Muscle of leg (tissue), 11 donors: Measurements from ENCODE around the gene ADGRL3. TPM values are rescaled to one million over a fixed set of nuclear protein-coding genes. Genes with fewer than 3 reads are reported as not detected.

ENCODE experiments used
- DNase-seq: peaks from one replicate; pipeline ENCODE4 v3.0.0; 2013
- H3K27ac ChIP-seq: one replicate; pipeline ENCODE4 v1.5.1; 2013; ENCODE audit warnings: mild to moderate bottlenecking, low read length, control low read depth
- H3K27me3 ChIP-seq: one replicate; pipeline ENCODE4 v1.6.1; 2013; ENCODE audit warnings: low read length; ENCODE audit not compliant: control insufficient read depth, insufficient read depth
- H3K36me3 ChIP-seq: one replicate; pipeline ENCODE4 v1.6.1; 2013; ENCODE audit warnings: low read length; ENCODE audit not compliant: control insufficient read depth, insufficient read depth
- H3K4me1 ChIP-seq: one replicate; pipeline ENCODE4 v1.6.1; 2013; ENCODE audit warnings: low read length; ENCODE audit not compliant: control insufficient read depth, insufficient read depth
- H3K4me3 ChIP-seq: one replicate; pipeline ENCODE4 v1.5.1; 2013; ENCODE audit warnings: low read length, control low read depth
- H3K9me3 ChIP-seq: replicated peaks from 2 replicates; pipeline ENCODE4 v1.6.1; 2013; ENCODE audit warnings: low read depth, low read length; ENCODE audit not compliant: control insufficient read depth
- WGBS: methylation state at CpG from one replicate; pipeline ENCODE4 v1.1.5; 2013; ENCODE audit warnings: missing lambda C conversion rate; ENCODE audit not compliant: insufficient coverage; 5-methylcytosine and 5-hydroxymethylcytosine counted together
- polyA plus RNA-seq, 8 donors: library from polyadenylated mRNA; unstranded; fragments of 120-200 nt; gene quantifications; one replicate each; pipeline versions ENCODE4 v1.2.1 to v1.2.3, GENCODE V29; 2013; ENCODE audit warnings: inconsistent platforms in 1 of 8, low replicate concordance in 1 of 8; ENCODE audit not compliant: insufficient read length in 8 of 8, insufficient read depth in 1 of 8
- total RNA-seq: library from RNA; stranded (reverse); fragments of 120-200 nt; gene quantifications from one replicate; pipeline ENCODE4 v1.2.4, GENCODE V29; 2013

ADGRL3 gene
- total and polyA plus RNA-seq, 9 donors = 11.8 to 40.7 (median 24.8) TPM

DNA sequence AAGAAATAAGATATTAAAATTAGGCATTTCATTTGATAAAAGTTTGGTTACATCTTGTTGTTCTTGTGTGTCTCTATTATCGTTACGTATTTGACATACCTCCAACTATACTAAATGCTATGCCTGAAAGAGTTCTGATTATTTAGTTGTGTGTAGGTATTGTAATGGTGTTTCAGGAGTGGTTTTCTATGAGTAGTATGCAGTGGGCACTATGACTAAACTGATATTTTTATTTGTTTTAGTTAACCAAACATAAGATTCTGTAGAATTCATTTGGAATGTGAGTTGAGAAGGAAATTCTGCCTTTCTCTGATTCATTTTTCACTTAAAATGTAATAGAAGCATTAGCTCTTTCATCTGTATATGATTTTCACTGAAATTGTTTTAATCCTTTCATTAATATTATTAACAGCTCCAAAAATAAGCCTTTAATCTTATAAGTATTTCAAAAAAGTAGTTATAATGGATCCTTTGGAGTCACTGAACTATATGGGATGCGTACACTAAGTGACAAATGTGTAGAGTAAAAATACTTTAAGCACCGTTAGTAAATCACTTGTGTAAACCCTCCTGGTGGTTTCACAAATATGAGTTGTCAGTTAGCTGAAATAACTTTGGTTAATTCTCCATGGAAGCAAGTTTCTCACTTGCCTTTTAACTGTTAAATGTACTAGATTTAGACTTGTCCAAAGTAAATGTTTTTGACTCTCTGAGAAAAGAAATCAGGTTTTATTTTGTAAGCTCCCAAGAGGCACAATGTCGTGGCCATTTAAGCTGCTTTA, 388.7 kb downstream of the ADGRL3 start:
- H3K4me1 ChIP-seq = no peaks in the 10 kb centered on the region
- H3K9me3 ChIP-seq = no peaks in the 10 kb centered on the region
- no CpG with 5 or more reads among the region's 5 CpGs for WGBS
- H3K4me3 ChIP-seq = no peak overlapping the region
- no peak overlapping the region for H3K27ac ChIP-seq
- no peak for DNase-seq
- no peaks in the 10 kb centered on the region for H3K36me3 ChIP-seq
- no peaks in the 10 kb centered on the region for H3K27me3 ChIP-seq

DNA sequence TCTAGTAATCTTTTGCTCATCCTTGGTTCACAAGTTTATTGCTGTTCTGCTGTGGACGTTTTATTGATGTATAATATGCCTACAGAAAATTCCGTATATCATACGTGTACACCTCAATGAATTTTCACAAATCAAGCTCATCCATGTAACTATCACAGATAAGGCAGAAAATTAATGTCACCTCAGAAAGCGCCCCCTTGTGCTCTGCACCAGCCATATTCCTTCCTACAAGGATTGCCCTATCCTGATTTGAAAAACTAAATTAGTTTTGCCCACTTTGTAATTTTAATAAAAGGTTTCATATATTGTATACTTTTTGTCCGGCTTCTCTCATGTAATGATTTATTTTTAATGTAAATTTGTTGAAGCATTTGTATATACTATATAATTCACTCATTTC, 390.8 kb downstream of the ADGRL3 start:
- Histone ChIP-seq H3K27me3 (no peaks in the 10 kb centered on the region), H3K4me1 (no peaks in the 10 kb centered on the region), H3K27ac (no peak overlapping the region), H3K4me3 (no peak overlapping the region), H3K36me3 (no peaks in the 10 kb centered on the region), H3K9me3 (no peaks in the 10 kb centered on the region)
- no CpG with 5 or more reads among the region's 5 CpGs for WGBS
- no peak for DNase-seq

DNA sequence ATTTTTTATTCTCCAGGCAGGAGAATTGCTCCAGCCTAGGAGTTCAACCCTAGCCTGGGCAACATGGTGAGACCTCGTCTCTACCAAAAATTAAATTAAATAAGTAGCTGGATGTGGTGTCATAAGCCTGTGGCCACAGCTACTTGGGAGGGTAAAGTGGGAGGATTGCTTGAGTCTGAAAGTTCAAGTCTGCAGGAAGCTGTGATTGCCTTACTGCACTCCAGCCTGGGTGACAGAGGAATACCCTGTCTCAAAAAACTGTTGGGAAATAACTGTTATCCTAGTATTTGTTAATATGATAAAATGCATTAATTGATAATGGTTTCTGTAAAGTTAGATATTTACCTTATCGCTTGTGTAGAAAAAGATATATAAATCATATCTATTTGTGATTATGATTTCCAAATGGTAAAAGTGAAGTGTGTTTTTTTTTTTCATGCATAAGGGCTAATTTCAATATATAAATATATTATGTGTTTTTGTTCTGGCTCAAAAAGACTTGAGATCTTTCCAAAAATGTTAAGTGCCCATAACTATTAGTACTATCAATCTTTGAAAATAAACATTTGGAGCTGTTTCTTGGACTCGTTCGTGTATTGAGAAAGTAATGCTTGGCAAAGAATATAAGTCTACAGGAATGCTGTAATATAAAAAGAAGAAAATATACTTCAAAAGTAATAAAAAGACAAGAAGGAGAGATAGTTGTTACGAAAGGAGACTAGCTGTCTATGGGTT, 396.6 kb downstream of the ADGRL3 start:
- H3K27me3 ChIP-seq = no peaks in the 10 kb centered on the region
- no peaks in the 10 kb centered on the region for H3K4me1 ChIP-seq
- no peaks in the 10 kb centered on the region for H3K36me3 ChIP-seq
- H3K9me3 ChIP-seq = no peaks in the 10 kb centered on the region
- H3K4me3 ChIP-seq = no peak overlapping the region
- no CpG with 5 or more reads among the region's 5 CpGs for WGBS
- no peak overlapping the region for H3K27ac ChIP-seq
- DNase-seq = peak; percentile 17

DNA sequence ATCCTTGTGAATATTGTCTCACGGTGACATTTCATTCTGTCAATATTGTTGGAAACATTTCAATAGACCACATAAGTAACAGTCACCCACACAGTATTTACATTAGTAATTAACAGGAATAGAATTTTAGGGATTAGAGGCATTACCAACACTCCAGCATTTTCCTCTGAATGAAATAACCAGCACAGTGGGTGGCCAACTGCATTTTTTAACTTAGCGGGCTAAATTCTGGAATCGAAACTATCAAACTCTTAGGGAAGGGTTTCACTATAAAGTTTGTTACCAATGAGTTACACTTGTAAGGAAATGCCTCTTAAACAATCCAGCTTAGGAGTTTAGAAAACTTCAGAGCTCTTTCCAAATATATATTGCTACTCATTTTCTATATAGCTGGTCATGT, 403.0 kb downstream of the ADGRL3 start:
- DNase-seq = no peak
- Histone ChIP-seq H3K27ac (no peak overlapping the region), H3K9me3 (no peaks in the 10 kb centered on the region), H3K36me3 (no peaks in the 10 kb centered on the region), H3K4me3 (no peak overlapping the region), H3K27me3 (no peaks in the 10 kb centered on the region), H3K4me1 (no peaks in the 10 kb centered on the region)
- WGBS = no CpG with 5 or more reads among the region's 3 CpGs

DNA sequence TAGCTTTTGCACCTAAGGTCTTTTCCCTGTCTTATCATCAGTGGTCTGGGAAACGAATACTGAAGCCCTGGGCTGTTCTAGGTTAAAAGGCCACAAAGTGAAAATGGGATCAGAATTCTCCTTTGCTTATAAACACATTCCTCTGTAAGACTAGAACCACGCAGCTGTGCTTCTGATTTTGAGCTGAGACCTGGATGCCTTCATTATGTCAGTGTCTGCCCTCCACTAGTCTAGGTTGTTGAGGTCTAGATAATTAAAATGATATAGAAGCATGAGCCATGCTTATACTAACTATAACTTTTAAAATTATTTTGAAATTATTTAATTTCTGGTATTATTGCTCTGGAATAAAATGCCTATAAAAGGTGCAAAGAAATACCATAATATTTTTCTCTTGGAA, 403.9 kb downstream of the ADGRL3 start:
- no CpG with 5 or more reads among the region's 2 CpGs for WGBS
- Histone ChIP-seq H3K27me3 (no peaks in the 10 kb centered on the region), H3K27ac (no peak overlapping the region), H3K9me3 (no peaks in the 10 kb centered on the region), H3K36me3 (no peaks in the 10 kb centered on the region), H3K4me3 (no peak overlapping the region), H3K4me1 (no peaks in the 10 kb centered on the region)
- DNase-seq = no peak

DNA sequence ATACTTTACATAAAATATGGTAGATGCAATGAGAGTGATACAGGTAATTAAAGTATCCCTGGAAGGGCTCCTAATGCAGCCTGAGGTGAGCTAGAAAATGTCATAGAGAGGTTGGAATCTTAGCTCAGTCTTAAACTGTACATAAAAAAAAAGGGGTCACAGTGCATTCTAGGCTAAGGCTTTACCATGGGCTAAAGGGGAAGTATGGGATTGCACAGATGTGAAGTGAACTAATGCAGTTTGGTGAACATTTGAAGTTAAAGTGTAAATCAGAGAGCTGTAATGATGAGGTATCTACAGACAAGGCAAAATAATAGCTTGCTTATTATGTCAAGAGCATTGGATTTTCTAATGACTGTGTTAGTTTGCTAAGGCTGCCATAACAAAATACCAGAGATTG, 405.9 kb downstream of the ADGRL3 start:
- no peak for DNase-seq
- H3K27ac ChIP-seq = no peak overlapping the region
- no peaks in the 10 kb centered on the region for H3K4me1 ChIP-seq
- H3K4me3 ChIP-seq = no peak overlapping the region
- H3K36me3 ChIP-seq = no peaks in the 10 kb centered on the region
- no peaks in the 10 kb centered on the region for H3K27me3 ChIP-seq
- no peaks in the 10 kb centered on the region for H3K9me3 ChIP-seq

DNA sequence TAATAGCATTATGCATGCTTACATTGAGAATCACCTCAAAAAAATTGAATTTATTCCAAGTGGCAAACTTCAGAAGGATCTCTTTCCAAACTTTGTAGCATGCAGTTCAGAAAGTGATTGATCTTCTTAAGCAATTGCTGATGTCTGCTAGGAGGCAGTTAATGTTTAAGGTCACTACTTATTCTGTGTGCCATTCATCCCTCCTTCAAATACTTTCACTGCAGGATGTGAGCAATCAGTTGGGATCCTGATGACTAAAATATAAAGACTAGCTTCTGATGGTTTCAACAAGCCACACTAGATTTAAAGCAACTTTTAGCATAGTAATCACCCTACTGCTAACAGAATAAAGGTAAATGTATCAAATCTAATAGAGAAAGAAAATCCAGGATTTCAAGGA, 414.1 kb downstream of the ADGRL3 start:
- H3K27ac ChIP-seq = no peak overlapping the region
- H3K27me3 ChIP-seq = no peaks in the 10 kb centered on the region
- H3K9me3 ChIP-seq = no peaks in the 10 kb centered on the region
- no peaks in the 10 kb centered on the region for H3K4me1 ChIP-seq
- no peak for DNase-seq
- H3K36me3 ChIP-seq = no peaks in the 10 kb centered on the region
- no peak overlapping the region for H3K4me3 ChIP-seq

DNA sequence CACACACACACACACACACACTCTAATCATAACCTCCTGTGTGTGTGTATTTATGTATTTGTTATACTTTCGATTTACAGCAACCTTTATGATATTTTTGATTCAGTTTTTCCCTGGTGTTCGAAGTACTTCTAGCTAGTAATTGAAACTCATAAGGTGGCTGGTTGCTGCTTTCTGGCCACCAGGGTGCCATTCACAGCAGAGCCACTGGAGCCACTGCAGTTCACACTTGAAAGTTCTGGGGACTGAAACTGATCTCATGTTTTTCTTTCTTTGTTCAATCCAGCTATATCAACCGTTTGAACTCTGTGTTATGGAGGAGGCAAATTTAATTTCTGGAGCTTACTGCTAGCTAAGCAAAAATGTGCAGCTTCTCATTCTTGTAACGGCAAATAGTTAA, 419.4 kb downstream of the ADGRL3 start:
- Histone ChIP-seq H3K9me3 (no peaks in the 10 kb centered on the region), H3K27me3 (no peaks in the 10 kb centered on the region), H3K4me3 (no peak overlapping the region), H3K36me3 (no peaks in the 10 kb centered on the region), H3K4me1 (no peaks in the 10 kb centered on the region), H3K27ac (no peak overlapping the region)
- no peak for DNase-seq
- 100% methylated on average over 1 of the region's 4 CpGs for WGBS

DNA sequence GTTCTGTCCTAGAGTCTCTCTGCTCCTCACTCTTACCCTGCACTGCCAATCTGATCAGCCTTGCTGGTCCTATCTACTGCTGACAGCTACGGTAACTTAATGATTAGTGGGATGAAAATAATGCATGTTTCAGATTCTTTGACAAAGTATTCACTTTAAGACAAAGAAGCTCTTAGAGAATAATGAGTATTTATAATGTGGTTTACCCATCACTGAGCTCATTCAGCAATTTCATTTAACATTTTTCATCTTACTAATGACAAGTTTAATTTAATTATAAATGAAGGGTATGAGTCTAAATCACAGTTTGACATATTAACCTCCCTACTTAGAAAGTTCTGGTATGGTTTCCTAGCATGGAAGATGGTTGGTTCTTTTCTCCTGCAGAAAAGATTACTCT, 428.2 kb downstream of the ADGRL3 start:
- no CpG with 5 or more reads among the region's 1 CpG for WGBS
- H3K27me3 ChIP-seq = no peaks in the 10 kb centered on the region
- H3K36me3 ChIP-seq = no peaks in the 10 kb centered on the region
- DNase-seq = no peak
- no peaks in the 10 kb centered on the region for H3K4me1 ChIP-seq
- no peaks in the 10 kb centered on the region for H3K9me3 ChIP-seq
- no peak overlapping the region for H3K27ac ChIP-seq
- no peak overlapping the region for H3K4me3 ChIP-seq

DNA sequence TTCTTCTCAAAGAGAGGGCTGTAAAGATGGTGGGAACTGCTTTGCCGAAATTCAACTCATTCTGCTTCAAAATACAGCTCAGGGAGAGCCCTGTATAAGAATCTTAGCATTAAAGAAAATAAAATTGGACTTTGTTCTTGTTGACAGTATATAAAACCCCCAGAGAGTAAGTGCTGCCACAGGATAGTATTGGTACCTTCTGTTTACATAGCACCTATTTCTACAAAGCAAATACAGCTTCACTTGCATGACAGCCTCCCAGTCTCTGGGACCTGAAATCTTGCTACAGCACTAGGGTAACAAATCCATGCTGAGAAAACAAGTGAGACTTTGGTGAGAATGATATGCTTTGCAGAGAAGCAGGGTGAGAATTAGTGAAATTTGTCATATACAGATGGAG, 428.6 kb downstream of the ADGRL3 start:
- no peak for DNase-seq
- H3K27me3 ChIP-seq = no peaks in the 10 kb centered on the region
- no peaks in the 10 kb centered on the region for H3K36me3 ChIP-seq
- H3K9me3 ChIP-seq = no peaks in the 10 kb centered on the region
- H3K4me1 ChIP-seq = no peaks in the 10 kb centered on the region
- no peak overlapping the region for H3K27ac ChIP-seq
- WGBS = no CpG with 5 or more reads among the region's 1 CpG
- H3K4me3 ChIP-seq = no peak overlapping the region
